ENCODE results near the gene STK32C. TPM values are rescaled to one million over a fixed set of nuclear protein-coding genes. Genes with fewer than 3 reads are reported as not detected.

Gene STK32C
- total RNA-seq, 6 donors from 2014 or later, result 4.8 to 18.3 (median 15.6) TPM

GRCh38 chr10:132203256-132204077 lies 104.3 kb downstream of the STK32C start:
- Histone ChIP-seq H3K4me1 (no peaks in the 10 kb centered on the region), H3K36me3 (peaks cover 0 to 10% (median 2%) of the 10 kb centered on the region in 4 donors), H3K27ac (no peak overlapping the region), H3K4me3 (no peak overlapping the region), H3K9me3 (no peaks in the 10 kb centered on the region), H3K27me3 (no peaks in the 10 kb centered on the region)
- ATAC-seq (ENCODE audit: low FRiP score in 2 of 2) (no peak), DNase-seq (peak in 1 of 2 donors; percentile 84)
- TF ChIP-seq CTCF (IDR thresholded peaks at IDR 0.05), result no peak
- TF ChIP-seq POLR2AphosphoS5 (IDR thresholded peaks at IDR 0.05), result no peak
- no peak for TF ChIP-seq POLR2A (IDR thresholded peaks at IDR 0.05)
- TF ChIP-seq EP300 (IDR thresholded peaks at IDR 0.05), result no peak
- WGBS, 2 donors, result 80 to 96% methylated on average over 10 to 33 of the region's 34 CpGs

DNA sequence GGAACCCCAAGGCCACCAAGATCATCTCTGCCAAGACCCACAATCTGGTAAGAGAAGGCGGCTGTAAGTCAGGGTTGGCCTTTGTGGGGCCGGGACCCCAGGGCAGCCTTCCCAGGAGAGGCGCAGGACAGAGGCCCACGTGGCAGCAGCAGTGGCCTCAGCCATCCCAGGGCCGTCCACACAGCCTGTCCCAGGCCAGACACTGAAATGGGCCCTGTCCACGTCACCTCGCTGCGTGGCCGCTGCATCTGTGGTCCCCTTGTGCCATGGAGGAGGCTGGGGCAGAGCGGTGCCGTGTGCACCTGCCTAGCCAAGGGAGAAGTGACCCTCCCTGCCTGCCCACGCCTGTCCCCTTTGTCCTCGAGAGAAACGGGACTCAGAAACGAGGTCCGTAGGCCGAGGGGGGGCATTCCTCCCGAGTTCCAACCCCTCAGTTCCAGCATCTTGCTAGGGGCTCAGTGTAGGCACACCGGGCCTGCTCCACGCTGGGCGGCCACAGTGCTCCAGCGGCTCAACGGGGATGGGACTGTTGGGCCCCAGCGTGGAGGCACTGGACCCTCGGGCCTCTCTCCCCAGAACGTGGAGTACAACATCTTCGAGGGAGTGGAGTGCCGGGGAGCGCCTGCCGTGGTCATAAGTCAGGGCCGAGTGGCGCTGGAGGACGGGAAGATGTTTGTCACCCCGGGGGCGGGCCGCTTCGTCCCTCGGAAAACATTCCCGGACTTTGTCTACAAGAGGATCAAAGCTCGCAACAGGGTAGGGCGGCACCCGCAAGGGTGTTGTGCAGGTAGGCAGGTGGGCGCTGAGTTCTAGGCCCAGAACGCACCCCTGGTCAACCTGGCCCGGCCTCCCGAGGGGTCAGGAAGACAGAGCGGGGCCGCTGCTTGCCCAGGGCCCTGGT lies 105.4 kb downstream of the STK32C start:
- 89 to 94% methylated on average over 25 to 45 of the region's 48 CpGs for WGBS, 2 donors

GRCh38 chr10:132201111-132201969 lies 106.4 kb downstream of the STK32C start:
- Histone ChIP-seq H3K27ac (no peak overlapping the region), H3K36me3 (no peaks in the 10 kb centered on the region), H3K4me3 (no peak overlapping the region), H3K27me3 (no peaks in the 10 kb centered on the region), H3K4me1 (no peaks in the 10 kb centered on the region), H3K9me3 (no peaks in the 10 kb centered on the region)
- 89 to 92% methylated on average over 11 to 26 of the region's 35 CpGs for WGBS, 2 donors
- peak in 1 of 2 donors; percentile 69 for DNase-seq
- TF ChIP-seq POLR2A (IDR thresholded peaks at IDR 0.05) (no peak), EP300 (IDR thresholded peaks at IDR 0.05) (no peak), CTCF (IDR thresholded peaks at IDR 0.05) (no peak), POLR2AphosphoS5 (IDR thresholded peaks at IDR 0.05) (no peak)
- ATAC-seq (ENCODE audit: low FRiP score in 2 of 2), result no peak

More for the DNA sequence above, 105.4 kb downstream of the STK32C start:
- TF ChIP-seq EP300 (IDR thresholded peaks at IDR 0.05) (no peak), CTCF (IDR thresholded peaks at IDR 0.05) (no peak), POLR2A (IDR thresholded peaks at IDR 0.05) (no peak), POLR2AphosphoS5 (IDR thresholded peaks at IDR 0.05) (no peak)
- H3K36me3 ChIP-seq, result no peaks in the 10 kb centered on the region
- DNase-seq (peak in 1 of 2 donors; percentile 78), ATAC-seq (ENCODE audit: low FRiP score in 2 of 2) (no peak)
- H3K9me3 ChIP-seq, result no peaks in the 10 kb centered on the region
- no peaks in the 10 kb centered on the region for H3K4me1 ChIP-seq
- H3K4me3 ChIP-seq, result no peak overlapping the region
- H3K27me3 ChIP-seq, result no peaks in the 10 kb centered on the region
- no peak overlapping the region for H3K27ac ChIP-seq

DNA sequence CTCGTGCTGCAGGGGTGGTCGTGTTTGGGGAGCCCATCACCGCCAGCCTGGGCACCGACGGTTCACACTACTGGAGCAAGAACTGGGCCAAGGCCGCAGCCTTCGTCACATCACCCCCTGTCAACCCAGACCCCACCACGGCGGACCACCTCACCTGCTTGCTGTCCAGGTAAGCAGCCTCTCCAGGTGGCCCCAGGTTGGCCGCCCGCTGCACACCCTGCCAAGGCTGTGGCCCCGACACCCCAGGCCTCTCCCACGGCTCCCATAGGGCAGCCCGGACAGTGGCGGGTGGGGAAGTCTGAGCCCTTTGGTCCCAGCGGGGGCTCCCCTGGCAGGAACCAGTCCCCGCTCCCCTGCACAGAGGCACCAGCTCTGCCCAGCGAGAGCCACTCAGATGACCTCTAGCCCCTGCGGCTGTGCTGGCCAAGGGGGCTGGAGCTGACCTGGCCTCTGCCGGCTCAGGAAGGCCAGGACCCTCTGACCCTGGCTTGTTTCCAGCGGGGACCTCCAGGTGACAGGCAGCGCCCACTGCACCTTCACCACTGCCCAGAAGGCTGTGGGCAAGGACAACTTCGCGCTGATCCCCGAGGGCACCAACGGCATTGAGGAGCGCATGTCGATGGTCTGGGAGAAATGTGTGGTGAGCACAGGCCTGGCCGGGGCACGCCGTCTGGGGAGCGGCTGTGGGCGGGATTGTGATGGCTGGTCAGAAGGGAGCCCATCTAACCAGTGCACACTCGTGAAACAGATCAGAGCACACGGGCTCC lies 107.2 kb downstream of the STK32C start:
- no peaks in the 10 kb centered on the region for H3K9me3 ChIP-seq
- ATAC-seq (ENCODE audit: low FRiP score in 2 of 2) (no peak), DNase-seq (peak in 1 of 2 donors; percentile 77)
- H3K36me3 ChIP-seq, result no peaks in the 10 kb centered on the region
- H3K4me1 ChIP-seq, result no peaks in the 10 kb centered on the region
- H3K27me3 ChIP-seq, result no peaks in the 10 kb centered on the region
- no peak overlapping the region for H3K27ac ChIP-seq
- 83 to 93% methylated on average over 18 to 24 of the region's 35 CpGs for WGBS, 2 donors
- no peak overlapping the region for H3K4me3 ChIP-seq
- no peak for TF ChIP-seq CTCF (IDR thresholded peaks at IDR 0.05)

Data from upper lobe of left lung (tissue), 6 donors.